ENCODE data around the gene ANKFY1.

ANKFY1 gene

DNA sequence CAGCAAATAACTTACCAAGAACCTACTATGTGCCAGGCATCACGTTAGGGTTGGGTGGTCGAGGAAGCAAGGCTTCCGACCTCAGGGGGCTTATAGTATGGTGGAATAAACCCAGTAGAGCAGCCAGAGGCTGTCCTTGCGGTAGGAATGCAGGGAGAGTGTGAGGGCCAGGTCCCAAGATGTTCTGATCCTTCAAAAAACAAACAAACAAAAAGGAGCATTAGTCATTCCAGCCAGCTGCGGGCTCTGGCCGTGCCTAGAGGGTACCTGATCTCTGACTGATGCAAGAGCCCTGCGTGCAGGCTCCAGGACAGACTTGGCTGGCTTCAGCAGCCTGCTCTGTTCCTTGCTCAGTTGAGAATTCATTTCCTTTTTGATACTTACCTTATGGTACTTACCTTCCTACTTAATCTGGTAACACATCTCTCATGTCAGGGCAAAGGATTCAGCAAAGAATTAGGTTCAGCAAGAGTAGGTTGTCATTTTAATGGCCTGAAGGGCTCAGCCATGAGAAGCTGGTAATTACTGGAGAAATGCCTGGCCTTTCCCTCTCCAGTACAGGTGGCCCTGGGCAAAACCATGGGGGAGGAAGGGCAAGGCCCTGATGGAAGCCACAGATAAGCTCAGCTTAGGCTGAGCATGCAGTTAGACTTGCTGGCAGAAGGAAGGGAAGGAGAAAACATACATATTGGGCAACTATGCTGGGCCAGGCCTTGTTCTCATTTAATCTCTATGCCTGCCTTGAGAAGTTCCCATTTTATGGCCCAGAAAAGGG lies 102.4 kb downstream of the ANKFY1 start:
- Histone ChIP-seq H3K27ac (peak overlapping the region; percentile 70), H3K9me3 (ENCODE audit: severe bottlenecking) (no peaks in the 10 kb centered on the region), H3K4me3 (ENCODE audit: low read depth, low read length) (no peak overlapping the region), H3K36me3 (peaks cover 26% of the 10 kb centered on the region), H3K27me3 (ENCODE audit: insufficient read depth, low read depth, severe bottlenecking) (no peaks in the 10 kb centered on the region)
- TF ChIP-seq, protein P1, sequence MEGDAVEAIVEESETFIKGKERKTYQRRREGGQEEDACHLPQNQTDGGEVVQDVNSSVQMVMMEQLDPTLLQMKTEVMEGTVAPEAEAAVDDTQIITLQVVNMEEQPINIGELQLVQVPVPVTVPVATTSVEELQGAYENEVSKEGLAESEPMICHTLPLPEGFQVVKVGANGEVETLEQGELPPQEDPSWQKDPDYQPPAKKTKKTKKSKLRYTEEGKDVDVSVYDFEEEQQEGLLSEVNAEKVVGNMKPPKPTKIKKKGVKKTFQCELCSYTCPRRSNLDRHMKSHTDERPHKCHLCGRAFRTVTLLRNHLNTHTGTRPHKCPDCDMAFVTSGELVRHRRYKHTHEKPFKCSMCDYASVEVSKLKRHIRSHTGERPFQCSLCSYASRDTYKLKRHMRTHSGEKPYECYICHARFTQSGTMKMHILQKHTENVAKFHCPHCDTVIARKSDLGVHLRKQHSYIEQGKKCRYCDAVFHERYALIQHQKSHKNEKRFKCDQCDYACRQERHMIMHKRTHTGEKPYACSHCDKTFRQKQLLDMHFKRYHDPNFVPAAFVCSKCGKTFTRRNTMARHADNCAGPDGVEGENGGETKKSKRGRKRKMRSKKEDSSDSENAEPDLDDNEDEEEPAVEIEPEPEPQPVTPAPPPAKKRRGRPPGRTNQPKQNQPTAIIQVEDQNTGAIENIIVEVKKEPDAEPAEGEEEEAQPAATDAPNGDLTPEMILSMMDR (IDR thresholded peaks at IDR 0.05; ENCODE audit: low read depth, low read length): no peak
- DNase-seq: peak; percentile 84

DNA sequence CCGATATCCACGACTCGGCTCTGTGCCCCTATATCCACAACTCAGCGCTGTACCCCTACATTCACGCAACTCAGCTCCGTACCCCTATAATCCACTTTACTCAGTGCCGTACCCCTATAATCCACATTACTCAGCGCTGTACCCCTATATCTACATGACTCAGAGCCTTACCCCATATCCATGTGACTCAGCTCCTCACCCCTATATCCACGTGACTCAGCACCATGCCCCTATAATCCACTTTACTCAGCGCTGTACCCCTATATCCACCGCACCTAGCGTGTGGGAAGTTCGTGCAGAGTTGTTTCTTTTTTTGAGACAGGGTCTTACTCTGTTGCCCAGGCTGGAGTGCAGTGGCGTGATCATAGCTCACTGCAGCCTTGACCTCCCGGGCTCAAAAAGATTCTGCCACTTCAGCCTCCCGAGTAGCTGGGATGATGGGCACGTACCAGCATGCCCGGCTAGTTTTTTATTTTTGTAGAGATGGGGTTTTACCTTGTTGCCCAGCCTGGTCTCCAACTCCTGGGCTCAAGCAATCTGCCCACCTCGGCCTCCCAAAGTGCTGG lies 103.4 kb downstream of the ANKFY1 start:
- peaks cover 16% of the 10 kb centered on the region for H3K36me3 ChIP-seq
- TF ChIP-seq, protein P1 (IDR thresholded peaks at IDR 0.05; ENCODE audit: low read depth, low read length): no peak
- H3K27ac ChIP-seq: peak overlapping the region; percentile 70; the same call in 1 of the 2 replicates

DNA sequence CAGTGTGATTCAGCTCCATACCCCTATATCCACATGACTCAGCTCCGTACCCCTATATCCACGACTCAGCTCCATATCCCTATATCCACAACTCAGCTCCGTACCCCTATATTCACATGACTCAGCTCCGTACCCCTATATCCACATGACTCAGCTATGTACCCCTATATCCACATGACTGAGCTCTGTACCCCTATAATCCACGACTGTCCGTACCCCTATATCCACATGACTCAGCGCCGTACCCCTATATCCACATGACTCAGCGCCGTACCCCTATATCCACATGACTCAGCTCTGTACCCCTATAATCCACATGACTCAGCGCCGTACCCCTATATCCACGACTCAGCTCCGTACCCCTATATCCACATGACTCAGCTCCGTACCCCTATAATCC lies 104.0 kb downstream of the ANKFY1 start:
- no peak overlapping the region for H3K27ac ChIP-seq
- no peaks in the 10 kb centered on the region for H3K9me3 ChIP-seq (ENCODE audit: severe bottlenecking)
- TF ChIP-seq, protein P1 (IDR thresholded peaks at IDR 0.05; ENCODE audit: low read depth, low read length): no peak
- no peak overlapping the region for H3K4me3 ChIP-seq (ENCODE audit: low read depth, low read length)
- no peaks in the 10 kb centered on the region for H3K27me3 ChIP-seq (ENCODE audit: insufficient read depth, low read depth, severe bottlenecking)
- peaks cover 10% of the 10 kb centered on the region for H3K36me3 ChIP-seq
- no peak for DNase-seq

More for the DNA sequence above, 103.4 kb downstream of the ANKFY1 start:
- Histone ChIP-seq H3K27me3 (ENCODE audit: insufficient read depth, low read depth, severe bottlenecking) (no peaks in the 10 kb centered on the region), H3K4me3 (ENCODE audit: low read depth, low read length) (no peak overlapping the region), H3K9me3 (ENCODE audit: severe bottlenecking) (no peaks in the 10 kb centered on the region)
- no peak for DNase-seq

DNA sequence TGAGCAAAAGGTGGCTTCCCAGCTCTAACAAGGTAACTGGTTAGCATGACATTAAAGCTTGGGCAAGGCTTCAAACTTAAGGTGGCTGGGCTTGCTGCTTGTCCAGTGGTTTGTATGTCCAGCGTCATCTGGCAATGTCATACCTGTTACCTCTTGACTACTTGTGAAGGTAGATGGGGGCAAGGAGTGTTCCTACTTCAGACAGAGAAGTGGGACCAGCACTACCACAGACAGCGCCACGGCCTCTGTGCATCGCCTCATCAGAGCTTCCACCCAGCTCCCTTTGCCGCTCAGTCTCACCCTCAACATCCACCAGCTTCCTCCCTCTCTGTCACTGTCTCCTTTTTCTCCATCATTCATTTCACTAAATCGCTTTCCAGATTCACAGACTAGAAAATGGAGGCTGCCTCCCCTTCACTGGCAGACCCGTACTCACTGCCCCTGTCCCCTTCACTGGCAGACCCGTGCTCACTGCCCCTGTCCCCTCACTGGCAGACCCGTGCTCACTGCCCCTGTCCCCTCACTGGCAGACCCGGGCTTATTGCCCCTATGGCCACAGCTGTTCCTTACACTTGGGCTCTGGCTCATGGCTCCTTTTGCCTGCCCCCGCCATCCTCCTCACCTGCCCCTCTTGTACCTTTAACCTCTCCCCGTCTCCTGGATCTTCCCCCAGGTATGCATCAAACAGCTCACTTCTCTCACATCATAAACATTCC lies 106.0 kb downstream of the ANKFY1 start:
- Histone ChIP-seq H3K36me3 (no peaks in the 10 kb centered on the region; the same call in 1 of the 2 replicates), H3K27me3 (ENCODE audit: insufficient read depth, low read depth, severe bottlenecking) (no peaks in the 10 kb centered on the region), H3K4me3 (ENCODE audit: low read depth, low read length) (no peak overlapping the region), H3K9me3 (ENCODE audit: severe bottlenecking) (no peaks in the 10 kb centered on the region), H3K27ac (no peak overlapping the region)
- no peak for DNase-seq
- TF ChIP-seq, protein P1 (IDR thresholded peaks at IDR 0.05; ENCODE audit: low read depth, low read length): no peak

- no peaks in the 10 kb centered on the region for H3K9me3 ChIP-seq (ENCODE audit: severe bottlenecking)
- no peaks in the 10 kb centered on the region for H3K27me3 ChIP-seq (ENCODE audit: insufficient read depth, low read depth, severe bottlenecking)
- no peak overlapping the region for H3K4me3 ChIP-seq (ENCODE audit: low read depth, low read length)
- H3K36me3 ChIP-seq: no peaks in the 10 kb centered on the region; the same call in 1 of the 2 replicates
- TF ChIP-seq, protein P1 (IDR thresholded peaks at IDR 0.05; ENCODE audit: low read depth, low read length): peak; percentile 53
- H3K27ac ChIP-seq: no peak overlapping the region
- peak; percentile 24 for DNase-seq
Measured at GRCh38 chr17:4156750-4157381, 106.9 kb downstream of the ANKFY1 start.
